DMS153 treated with DMSO at 0.1 percent for 48 hours (cell line): ENCODE data around the gene PRIMA1.

Experiments
- DNase-seq: peaks from one replicate; lab custom pipeline; 2025; ENCODE audit not compliant: unreplicated experiment; lab: John Stamatoyannopoulos, UW

Gene PRIMA1

DNA sequence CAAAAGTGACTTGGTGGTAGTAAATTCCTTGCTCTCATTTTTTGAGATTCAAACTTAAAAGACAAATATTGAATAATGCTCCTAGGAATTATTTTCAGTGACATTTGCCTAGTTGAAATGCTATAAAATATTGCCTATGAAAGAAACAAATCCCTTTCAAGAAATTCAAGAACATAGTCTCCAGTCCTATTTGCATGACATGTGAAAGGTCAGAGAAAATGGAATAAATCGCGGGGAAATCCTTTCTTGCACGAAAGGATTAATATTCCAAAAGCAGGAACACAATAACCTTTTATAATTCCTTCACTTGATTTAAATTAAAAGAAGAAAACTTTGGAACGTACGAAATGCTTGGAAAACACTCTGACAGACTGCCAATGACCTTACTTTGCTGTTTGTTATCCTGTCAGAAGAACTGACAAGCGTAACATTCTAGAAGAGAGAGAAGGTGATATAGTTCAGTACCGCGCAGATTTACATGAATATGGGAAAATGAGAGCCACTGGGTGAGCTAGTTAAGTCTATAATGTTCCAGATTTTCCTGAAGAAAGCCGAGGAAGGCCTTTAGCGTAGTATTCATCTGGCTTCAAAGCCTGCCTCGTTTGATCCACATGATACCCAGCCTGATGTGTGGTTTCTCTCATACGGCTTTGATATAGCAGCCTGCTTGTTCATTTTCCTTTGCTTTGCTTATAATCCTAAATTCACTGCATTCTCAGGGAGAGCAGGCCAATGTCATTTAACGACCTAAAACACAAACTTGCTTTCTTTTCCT lies 103.0 kb downstream of the PRIMA1 start:
- DNase-seq, result no peak

DNA sequence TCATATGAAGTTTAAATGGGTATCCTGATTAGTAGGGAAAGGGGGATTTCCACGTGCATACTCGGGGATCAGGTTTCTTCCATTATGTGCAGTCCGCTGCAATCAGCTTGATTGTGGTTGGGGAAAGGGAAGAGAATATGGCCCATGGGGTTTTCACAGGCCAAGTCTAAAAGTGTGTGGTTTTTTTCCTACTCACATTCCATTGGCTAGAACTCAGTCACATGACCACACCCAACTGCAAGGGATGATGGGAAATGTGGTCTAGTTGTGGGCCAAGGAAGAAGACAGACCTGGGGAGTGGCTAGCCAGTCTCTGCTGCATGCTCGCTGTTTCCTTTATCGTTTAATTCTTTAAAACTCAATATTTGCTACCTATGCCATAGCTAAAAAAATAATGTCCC lies 105.1 kb downstream of the PRIMA1 start:
- DNase-seq, result no peak

DNA sequence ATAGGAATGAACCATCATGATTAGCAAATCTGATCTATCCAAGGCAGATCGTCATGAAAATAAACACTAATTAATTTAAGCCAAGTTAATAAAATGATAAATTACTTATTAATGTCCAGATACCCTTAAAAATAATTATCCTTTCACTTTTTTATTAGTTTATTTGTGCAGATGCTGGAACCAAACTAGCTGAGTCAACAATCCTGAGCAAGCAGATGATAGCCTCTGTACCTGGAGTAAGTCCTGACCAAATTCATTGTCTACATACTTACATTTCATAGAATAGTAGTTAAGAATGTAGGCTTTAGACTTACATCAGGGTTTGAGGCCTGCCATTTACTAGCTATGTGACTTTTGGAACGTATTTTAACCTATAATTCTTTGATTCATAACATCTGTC lies 105.8 kb downstream of the PRIMA1 start:
- no peak for DNase-seq

DNA sequence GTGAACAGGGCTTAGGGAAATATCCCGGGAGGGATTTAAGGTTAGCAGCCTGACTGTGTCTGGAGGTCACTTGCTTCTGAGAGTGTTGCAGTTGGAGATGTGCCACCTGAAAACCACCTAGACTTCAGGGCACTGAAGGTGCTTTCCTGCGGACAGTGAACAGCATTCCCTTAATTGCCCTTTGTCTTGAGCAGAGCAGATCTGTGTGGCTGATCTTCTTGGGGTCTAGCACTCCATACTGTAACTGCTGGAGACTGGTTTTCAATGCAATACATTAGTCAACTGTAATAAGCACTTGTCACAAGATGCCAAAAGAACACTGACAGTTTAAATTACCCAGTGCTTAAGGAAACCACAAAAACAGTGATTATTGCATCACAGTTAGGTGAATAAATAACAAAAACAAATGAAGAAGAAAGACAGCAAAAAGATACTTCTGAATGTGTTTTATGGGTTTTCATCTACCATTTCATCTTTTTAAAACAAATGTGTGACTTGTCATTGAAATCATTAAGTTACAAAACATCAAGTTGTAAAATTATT lies 111.8 kb downstream of the PRIMA1 start:
- DNase-seq, result no peak

DNA sequence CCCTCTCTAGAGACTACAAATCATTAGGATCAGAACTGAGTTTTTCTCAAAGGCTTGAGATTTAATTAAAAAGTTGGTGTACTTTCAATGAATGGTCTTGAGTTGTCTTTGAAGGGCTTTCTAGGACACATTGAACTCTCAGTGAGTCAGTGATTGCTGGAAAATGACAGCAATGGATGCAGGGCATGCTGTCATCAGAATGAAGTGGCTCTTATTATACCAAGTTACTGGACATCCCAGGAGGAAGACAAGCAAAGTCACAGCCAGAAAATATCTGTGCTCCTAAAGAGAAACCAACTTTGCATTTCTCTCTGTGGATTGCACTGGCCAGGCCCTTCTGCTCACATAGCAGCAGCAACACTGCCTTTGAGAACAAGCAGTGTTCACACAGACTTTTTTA lies 112.6 kb downstream of the PRIMA1 start:
- DNase-seq, result no peak

DNA sequence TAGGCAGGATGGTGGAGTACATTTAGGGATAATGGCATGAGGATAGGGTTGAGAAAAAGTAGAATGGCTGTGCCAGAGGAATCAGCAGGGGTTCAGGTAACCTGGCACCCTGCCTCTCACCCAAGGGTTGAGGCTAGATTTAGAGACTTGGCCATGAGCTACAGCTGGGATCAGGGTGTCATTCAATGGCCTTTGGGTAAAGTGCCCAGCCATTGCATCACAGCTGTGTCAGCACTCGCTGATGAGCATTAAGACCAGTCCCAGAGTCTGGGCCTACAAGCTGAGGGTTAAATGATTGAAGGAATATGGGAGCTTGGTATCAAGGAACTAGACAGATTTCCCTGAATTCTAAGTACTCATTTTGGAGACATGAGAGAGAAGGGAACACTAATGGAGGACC lies 113.9 kb downstream of the PRIMA1 start:
- no peak for DNase-seq

DNA sequence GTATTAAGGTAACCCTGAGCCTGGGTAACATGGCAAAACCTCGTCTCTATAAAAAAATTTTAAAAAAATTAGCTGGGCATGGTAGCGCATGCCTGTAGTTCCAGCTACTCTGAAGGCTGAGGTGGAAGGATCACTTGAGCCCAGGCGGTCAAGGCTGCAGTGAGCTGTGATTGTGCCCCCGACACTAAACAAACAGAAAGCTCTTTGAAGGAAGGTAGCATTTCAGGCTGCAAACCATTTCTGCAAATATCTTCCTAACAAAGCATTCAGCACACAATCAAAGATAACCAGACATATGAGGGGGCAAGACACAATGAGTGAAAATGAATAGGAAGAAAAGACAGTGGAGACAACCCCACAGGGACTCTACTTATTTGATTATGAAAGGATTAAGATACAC lies 118.7 kb downstream of the PRIMA1 start:
- no peak for DNase-seq
